Activated CD4-positive, alpha-beta T cell treated with anti-CD3 and anti-CD28 coated beads for 1 hour (primary cell): ENCODE measurements around the gene EPHA6.
A peak's percentile ranks its signal among the peaks of the same experiment; 100 is the strongest.

ENCODE experiments used
- DNase-seq: peaks from one replicate; pipeline ENCODE4 v3.0.0-alpha.2; 2020

Gene EPHA6

GRCh38 chr3:97662762-97663161 is 848.4 kb downstream of the EPHA6 start:
- no peak for DNase-seq

- no peak for DNase-seq
Measured at GRCh38 chr3:97665896-97666295, 851.5 kb downstream of the EPHA6 start.

GRCh38 chr3:97670952-97671351 is 856.6 kb downstream of the EPHA6 start:
- no peak for DNase-seq

GRCh38 chr3:97673357-97673997 is 859.1 kb downstream of the EPHA6 start:
- no peak for DNase-seq

GRCh38 chr3:97674461-97674860 is 860.1 kb downstream of the EPHA6 start:
- no peak for DNase-seq

- no peak for DNase-seq
Measured at GRCh38 chr3:97680210-97680609, 865.8 kb downstream of the EPHA6 start.

- no peak for DNase-seq
Measured at GRCh38 chr3:97680696-97681095, 866.3 kb downstream of the EPHA6 start.

- DNase-seq: no peak
Measured at GRCh38 chr3:97684490-97684889, 870.1 kb downstream of the EPHA6 start.

- DNase-seq: no peak
Measured at GRCh38 chr3:97686258-97686657, 871.9 kb downstream of the EPHA6 start.

- no peak for DNase-seq
Measured at GRCh38 chr3:97687734-97688133, 873.3 kb downstream of the EPHA6 start.

- DNase-seq: no peak
Measured at GRCh38 chr3:97689111-97689510, 874.7 kb downstream of the EPHA6 start.

- DNase-seq: no peak
Measured at GRCh38 chr3:97689962-97690361, 875.6 kb downstream of the EPHA6 start.

- no peak for DNase-seq
Measured at GRCh38 chr3:97691354-97691753, 877.0 kb downstream of the EPHA6 start.

- no peak for DNase-seq
Measured at GRCh38 chr3:97692389-97692788, 878.0 kb downstream of the EPHA6 start.

- no peak for DNase-seq
Measured at GRCh38 chr3:97692831-97693230, 878.4 kb downstream of the EPHA6 start.

- no peak for DNase-seq
Measured at GRCh38 chr3:97694876-97695275, 880.5 kb downstream of the EPHA6 start.

GRCh38 chr3:97698691-97699090 is 884.3 kb downstream of the EPHA6 start:
- DNase-seq: no peak

GRCh38 chr3:97699889-97700288 is 885.5 kb downstream of the EPHA6 start:
- DNase-seq: no peak

GRCh38 chr3:97705764-97706163 is 891.4 kb downstream of the EPHA6 start:
- no peak for DNase-seq

GRCh38 chr3:97706226-97706625 is 891.8 kb downstream of the EPHA6 start:
- DNase-seq: no peak

- no peak for DNase-seq
Measured at GRCh38 chr3:97711654-97712053, 897.3 kb downstream of the EPHA6 start.

- DNase-seq: no peak
Measured at GRCh38 chr3:97712919-97713318, 898.5 kb downstream of the EPHA6 start.

GRCh38 chr3:97713634-97714033 is 899.2 kb downstream of the EPHA6 start:
- no peak for DNase-seq

- peak; percentile 30 for DNase-seq
Measured at GRCh38 chr3:97719156-97719821, 904.9 kb downstream of the EPHA6 start.

GRCh38 chr3:97720417-97720816 is 906.0 kb downstream of the EPHA6 start:
- no peak for DNase-seq
